Measurements from ENCODE around the gene SNX8.
"Not testable (repeated sequence)": the region's sequence is repeated elsewhere in the genome, so short reads cannot be mapped to it uniquely, and the experiment has no call there.

Gene SNX8

DNA sequence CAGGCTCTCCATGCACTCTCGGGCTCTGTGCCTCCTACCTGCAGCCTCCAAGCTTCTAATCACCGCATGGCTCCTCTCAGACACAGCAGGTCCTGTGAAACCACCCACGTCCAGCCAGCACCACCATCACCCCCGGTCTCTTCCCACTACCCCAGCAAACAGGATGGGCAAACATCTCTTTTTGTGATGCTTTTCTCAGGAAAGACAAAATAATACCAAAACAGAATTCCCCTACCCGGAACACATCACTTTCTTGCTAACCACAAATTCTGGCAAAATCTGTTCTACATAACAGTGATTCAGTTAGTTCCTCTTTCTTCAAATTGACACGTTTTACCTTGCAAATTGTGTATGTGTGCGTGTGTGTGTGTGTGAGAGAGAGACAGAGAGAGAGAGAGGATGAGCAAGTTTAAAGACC is 6.5 kb downstream of the SNX8 start:
- ChIA-PET POLR2A (no interaction called here), CTCF (no interaction called here)
- H3K4me3 ChIP-seq (ENCODE audit: low read depth, low read length) = no peak overlapping the region
- TF ChIP-seq, protein P1, sequence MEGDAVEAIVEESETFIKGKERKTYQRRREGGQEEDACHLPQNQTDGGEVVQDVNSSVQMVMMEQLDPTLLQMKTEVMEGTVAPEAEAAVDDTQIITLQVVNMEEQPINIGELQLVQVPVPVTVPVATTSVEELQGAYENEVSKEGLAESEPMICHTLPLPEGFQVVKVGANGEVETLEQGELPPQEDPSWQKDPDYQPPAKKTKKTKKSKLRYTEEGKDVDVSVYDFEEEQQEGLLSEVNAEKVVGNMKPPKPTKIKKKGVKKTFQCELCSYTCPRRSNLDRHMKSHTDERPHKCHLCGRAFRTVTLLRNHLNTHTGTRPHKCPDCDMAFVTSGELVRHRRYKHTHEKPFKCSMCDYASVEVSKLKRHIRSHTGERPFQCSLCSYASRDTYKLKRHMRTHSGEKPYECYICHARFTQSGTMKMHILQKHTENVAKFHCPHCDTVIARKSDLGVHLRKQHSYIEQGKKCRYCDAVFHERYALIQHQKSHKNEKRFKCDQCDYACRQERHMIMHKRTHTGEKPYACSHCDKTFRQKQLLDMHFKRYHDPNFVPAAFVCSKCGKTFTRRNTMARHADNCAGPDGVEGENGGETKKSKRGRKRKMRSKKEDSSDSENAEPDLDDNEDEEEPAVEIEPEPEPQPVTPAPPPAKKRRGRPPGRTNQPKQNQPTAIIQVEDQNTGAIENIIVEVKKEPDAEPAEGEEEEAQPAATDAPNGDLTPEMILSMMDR (IDR thresholded peaks at IDR 0.05; ENCODE audit: insufficient read depth, low read length, missing control alignments) = no peak
- no peak for DNase-seq (ENCODE audit: low read depth, low spot score)

DNA sequence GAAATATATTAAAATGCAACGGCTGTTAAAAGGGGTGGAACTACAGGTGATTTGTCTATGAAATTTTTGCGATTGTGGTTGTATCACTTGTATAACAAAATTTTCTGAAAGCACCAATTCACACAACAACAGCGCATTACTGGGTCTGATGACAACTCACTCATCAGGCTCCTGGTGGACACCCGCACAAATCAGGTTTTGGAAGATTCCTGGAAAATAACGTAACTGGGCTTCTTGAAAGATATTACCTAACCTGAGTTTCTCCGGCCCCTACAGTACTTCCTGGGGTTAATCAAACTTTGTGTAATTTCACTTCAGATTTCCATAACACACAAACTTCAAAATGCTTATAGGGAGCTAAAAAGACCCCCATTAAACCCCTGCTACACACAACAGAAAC is 7.6 kb downstream of the SNX8 start:
- CTCF ChIA-PET = no interaction called here
- DNase-seq (ENCODE audit: low read depth, low spot score) = no peak
- POLR2A ChIA-PET = no interaction called here
- TF ChIP-seq, protein P1 (IDR thresholded peaks at IDR 0.05; ENCODE audit: insufficient read depth, low read length, missing control alignments) = no peak
- no peak overlapping the region for H3K4me3 ChIP-seq (ENCODE audit: low read depth, low read length)

DNA sequence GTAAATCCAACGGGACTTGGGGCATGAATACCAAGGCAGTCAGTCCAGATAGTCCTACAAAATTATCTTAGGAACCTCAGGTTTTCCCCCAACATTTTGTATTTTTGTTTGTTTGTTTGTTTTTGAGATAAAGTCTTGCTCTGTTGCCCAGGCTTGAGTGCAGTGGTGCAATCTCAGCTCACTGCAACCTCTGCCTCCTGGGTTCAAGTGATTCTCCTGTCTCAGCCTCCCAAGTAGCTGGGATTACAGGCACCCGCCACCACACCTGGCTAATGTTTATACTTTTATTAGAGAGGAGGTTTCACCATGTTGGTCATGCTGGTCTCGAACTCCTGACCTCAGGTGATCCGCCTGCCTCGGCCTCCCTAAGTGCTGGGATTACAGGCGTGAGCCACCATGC is 9.0 kb downstream of the SNX8 start:
- H3K4me3 ChIP-seq (ENCODE audit: low read depth, low read length); CTCF ChIA-PET; POLR2A ChIA-PET; DNase-seq (ENCODE audit: low read depth, low spot score): not testable (repeated sequence)

DNA sequence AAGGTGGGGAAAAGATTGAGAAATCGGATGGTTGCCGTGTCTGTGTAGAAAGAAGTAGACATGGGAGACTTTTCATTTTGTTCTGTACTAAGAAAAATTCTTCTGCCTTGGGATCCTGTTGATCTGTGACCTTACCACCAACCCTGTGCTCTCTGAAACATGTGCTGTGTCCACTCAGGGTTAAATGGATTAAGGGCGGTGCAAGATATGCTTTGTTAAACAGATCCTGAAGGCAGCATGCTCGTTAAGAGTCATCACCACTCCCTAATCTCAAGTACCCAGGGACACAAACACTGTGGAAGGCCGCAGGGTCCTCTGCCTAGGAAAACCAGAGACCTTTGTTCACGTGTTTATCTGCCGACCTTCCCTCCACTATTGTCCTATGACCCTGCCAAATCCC is 10.7 kb downstream of the SNX8 start:
- CTCF ChIA-PET; POLR2A ChIA-PET; H3K4me3 ChIP-seq (ENCODE audit: low read depth, low read length); DNase-seq (ENCODE audit: low read depth, low spot score): not testable (repeated sequence)

DNA sequence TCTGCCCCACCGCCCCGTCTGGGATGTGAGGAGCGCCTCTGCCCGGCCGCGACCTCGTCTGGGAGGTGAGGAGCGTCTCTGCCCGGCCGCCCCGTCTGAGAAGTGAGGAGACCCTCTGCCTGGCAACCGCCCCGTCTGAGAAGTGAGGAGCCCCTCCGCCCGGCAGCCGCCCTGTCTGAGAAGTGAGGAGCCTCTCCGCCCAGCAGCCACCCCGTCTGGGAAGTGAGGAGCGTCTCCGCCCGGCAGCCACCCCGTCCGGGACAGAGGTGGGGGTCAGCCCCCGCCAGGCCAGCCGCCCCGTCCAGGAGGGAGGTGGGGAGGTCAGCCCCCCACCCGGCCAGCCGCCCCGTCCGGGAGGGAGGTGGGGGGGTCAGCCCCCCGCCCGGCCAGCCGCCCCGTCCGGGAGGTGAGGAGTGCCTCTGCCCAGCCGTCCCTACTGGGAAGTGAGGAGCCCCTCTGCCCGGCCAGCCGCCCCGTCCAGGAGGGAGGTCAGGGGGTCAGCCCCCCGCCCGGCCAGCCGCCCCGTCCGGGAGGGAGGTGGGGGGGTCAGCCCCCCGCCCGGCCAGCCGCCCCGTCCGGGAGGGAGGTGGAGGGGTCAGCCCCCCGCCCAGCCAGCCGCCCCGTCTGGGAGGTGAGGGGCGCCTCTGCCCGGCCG is 11.4 kb downstream of the SNX8 start:
- CTCF ChIA-PET; POLR2A ChIA-PET; DNase-seq (ENCODE audit: low read depth, low spot score); H3K4me3 ChIP-seq (ENCODE audit: low read depth, low read length): not testable (repeated sequence)

DNA sequence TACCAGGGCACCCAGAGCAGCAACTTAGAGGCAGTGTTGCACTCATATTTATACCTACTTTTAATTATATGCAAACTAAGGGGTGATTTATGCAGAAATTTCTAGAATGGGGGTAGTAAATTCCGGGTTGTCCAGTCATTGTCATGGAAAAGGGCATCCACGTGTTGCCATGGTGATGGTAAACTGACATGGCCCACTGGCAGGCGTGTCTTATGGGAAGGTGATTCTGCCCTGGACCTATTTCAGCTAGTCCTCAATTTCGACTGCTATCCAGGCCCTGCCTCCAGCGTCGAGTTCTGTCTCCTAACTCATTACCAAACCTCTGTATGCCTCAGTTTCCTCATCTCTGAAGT is 12.8 kb downstream of the SNX8 start:
- H3K4me3 ChIP-seq (ENCODE audit: low read depth, low read length) = no peak overlapping the region
- CTCF ChIA-PET = no interaction called here

DNA sequence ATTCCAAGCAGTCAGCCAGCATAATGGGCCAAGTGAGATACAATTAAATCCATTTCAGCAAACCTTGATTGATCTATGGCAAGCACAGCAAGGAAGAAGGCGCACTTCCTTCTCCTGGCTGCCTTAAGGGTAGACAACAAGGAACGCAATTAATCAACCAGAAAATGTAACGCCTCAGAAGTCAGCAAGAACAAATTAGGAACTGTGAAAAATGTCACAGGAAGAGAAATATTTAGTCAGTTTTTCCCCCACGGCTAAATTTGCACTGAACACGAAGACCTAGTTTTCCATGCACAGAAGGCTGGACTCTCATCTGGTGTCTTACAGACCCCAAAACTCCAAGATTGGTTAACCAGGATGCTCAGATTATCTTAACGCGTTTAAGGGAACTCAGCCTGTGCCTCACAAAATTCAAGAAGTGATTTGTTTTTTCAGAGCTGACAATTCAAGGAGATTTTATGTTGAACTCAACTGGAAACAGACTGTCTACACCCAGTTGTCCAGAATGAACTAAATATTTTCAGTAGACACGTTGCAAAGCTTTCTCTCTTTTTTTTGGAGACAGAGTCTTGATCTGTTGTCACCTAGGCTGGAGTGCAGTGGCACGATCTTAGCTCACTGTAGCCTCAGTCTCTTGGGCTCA is 14.2 kb downstream of the SNX8 start:
- no peak for DNase-seq (ENCODE audit: low read depth, low spot score)
- no peak overlapping the region for H3K4me3 ChIP-seq (ENCODE audit: low read depth, low read length)
- ChIA-PET POLR2A (no interaction called here), CTCF (interaction anchor here (2.4 kb wide), 1 partner anchor 48 kb away, joined by 7 read pairs; no protein-coding TSS in a partner anchor)
- TF ChIP-seq, protein P1 (IDR thresholded peaks at IDR 0.05; ENCODE audit: insufficient read depth, low read length, missing control alignments) = no peak

More for the DNA sequence above, 12.8 kb downstream of the SNX8 start:
- POLR2A ChIA-PET = no interaction called here
- TF ChIP-seq, protein P1 (IDR thresholded peaks at IDR 0.05; ENCODE audit: insufficient read depth, low read length, missing control alignments) = no peak
- no peak for DNase-seq (ENCODE audit: low read depth, low spot score)
